Measurements from ENCODE around the gene CCBE1.
"Not testable (repeated sequence)": the region's sequence is repeated elsewhere in the genome, so short reads cannot be mapped to it uniquely, and the experiment has no call there.

Gene CCBE1

DNA sequence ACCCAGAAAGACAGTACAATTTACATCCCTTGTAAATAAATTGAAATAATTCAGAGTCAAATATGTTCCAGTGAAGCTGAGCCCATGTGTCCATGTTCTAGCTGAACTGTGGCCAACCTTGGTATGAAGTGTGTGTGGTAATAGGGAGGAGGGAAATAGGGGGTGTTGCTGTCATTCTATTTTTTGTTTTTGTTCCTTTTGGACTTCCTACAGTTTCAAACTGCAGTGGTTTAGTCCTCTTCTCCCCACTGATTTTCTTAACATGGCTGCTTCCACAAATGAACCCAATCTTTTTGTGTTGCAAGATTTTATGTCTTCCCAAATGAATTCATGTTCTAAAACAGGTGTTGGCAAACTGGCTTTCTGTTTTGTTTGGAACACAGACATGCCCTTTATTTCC is 156.9 kb downstream of the CCBE1 start:
- no peak for DNase-seq (ENCODE audit: low read depth, low spot score)

- no peak for DNase-seq (ENCODE audit: low read depth, low spot score)
These were observed 158.1 kb downstream of the CCBE1 start for GRCh38 chr18:59539108-59539507.

GRCh38 chr18:59537579-59537978 is 159.6 kb downstream of the CCBE1 start:
- no peak for DNase-seq (ENCODE audit: low read depth, low spot score)

DNA sequence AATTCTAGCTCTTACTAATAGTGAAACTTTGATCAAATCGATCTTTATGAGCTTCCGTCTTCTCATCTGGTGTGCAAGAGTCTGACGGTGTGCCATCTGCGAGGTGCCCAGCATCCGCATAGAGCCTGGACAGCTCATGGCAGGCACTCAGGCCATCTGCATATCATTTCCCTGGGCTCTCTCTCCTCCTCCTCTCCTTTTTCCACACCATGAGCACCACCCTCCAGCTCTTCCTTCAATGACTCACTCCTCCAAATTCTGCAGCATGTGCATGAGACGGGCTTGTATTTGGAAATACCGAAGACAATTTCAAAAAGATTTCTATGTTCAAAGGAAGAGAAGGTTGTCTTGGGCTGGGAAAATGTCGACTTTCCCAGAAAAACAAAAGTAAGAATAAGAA is 161.1 kb downstream of the CCBE1 start:
- DNase-seq (ENCODE audit: low read depth, low spot score), result no peak

GRCh38 chr18:59535055-59535454 is 162.2 kb downstream of the CCBE1 start:
- no peak for DNase-seq (ENCODE audit: low read depth, low spot score)

GRCh38 chr18:59528866-59529265 is 168.4 kb downstream of the CCBE1 start:
- DNase-seq (ENCODE audit: low read depth, low spot score), result no peak

DNA sequence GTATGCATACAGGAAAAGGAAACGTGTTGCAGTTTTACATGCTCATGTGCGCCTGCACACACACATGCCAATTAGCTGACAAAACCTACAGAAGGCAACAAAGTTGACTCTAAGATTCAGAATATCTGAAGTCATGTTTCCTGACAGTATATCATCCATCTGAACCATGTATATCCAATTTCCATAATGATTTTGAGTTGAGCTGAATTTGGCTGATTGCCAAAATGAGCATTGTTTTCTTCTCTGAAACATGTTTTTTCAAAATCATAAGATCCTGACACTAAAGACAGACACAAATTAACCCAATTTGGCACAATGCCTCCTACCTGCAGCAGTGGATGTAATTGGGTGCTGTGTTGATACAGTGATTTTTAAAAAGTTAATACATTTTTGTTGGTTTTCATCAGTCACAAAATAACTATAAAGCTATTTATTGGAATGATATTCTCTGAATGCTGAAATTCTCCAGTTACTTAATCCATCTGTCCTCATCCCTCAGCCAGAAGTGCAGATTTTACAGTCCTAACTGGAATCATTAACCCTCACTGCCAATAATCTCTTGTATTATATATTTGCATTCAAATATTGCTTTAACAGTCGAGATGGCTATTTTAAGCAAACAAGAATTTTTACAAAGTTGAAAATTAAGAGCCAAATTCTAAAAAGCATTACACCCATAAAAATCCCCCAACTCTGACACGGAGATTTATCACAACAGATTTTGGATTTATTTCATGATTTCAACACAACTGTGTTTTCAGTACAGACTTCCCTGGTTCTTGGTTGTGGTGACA is 176.5 kb downstream of the CCBE1 start:
- DNase-seq (ENCODE audit: low read depth, low spot score), result no peak

GRCh38 chr18:59518705-59519104 is 178.5 kb downstream of the CCBE1 start:
- no peak for DNase-seq (ENCODE audit: low read depth, low spot score)

GRCh38 chr18:59517446-59518165 is 179.6 kb downstream of the CCBE1 start:
- DNase-seq (ENCODE audit: low read depth, low spot score), result no peak

GRCh38 chr18:59516356-59517155 is 180.7 kb downstream of the CCBE1 start:
- no peak for DNase-seq (ENCODE audit: low read depth, low spot score)

DNA sequence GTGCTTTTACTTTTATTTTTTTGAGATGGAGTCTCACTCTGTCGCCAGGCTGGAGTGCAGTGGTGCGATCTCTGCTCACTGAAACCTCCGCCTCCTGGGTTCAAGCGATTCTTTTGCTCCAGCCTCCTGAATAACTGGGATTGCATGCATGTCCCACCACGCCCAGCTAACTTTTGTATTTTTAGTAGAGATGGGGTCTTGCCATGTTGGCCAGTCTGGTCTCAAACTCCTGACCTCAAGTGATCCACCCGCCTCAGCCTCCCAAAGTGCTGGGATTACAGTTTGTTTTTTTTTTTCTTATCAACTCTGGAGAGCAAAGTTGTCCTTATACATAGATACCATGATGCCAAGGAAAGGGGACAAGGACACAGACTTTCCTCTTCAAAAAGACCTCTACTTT is 181.3 kb downstream of the CCBE1 start:
- DNase-seq (ENCODE audit: low read depth, low spot score), result not testable (repeated sequence)

DNA sequence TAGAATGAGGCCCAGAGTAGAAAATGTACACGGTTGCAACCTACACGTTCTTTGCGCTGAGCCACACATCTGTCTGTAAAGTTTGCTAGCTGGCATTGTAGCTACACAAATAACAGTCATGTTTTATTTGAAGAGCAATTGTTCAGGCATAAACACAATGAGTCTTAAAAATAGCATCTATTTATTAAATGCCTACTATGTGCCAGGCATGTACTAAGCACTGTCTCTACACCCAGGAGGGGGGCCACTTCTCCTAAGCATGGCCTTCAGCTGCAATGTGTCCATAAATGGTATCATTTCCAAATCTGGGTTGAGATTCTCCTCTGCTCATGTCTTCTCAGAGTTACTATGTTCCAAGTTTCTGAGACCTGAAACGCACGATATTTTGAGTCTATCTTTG is 182.1 kb downstream of the CCBE1 start:
- DNase-seq (ENCODE audit: low read depth, low spot score), result no peak

DNA sequence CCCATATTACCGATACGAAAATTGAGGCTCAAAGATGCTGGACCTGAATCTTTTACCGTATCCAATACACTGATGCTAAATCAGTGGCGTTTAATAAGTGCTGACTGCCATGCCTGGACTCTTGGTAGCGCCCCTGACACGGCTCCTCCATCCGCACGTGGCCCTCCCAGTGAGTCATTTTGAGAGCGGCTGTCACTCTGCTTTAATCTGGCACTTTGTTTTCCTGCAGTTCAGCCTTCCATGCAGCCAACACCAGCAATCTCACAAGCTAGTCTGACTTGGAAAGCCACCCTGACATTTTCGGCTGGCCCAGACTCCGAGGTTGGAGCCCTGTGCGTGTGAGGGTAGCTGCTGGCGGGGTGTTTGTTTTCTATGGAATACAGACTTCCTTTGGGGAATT is 183.0 kb downstream of the CCBE1 start:
- DNase-seq (ENCODE audit: low read depth, low spot score), result no peak

DNA sequence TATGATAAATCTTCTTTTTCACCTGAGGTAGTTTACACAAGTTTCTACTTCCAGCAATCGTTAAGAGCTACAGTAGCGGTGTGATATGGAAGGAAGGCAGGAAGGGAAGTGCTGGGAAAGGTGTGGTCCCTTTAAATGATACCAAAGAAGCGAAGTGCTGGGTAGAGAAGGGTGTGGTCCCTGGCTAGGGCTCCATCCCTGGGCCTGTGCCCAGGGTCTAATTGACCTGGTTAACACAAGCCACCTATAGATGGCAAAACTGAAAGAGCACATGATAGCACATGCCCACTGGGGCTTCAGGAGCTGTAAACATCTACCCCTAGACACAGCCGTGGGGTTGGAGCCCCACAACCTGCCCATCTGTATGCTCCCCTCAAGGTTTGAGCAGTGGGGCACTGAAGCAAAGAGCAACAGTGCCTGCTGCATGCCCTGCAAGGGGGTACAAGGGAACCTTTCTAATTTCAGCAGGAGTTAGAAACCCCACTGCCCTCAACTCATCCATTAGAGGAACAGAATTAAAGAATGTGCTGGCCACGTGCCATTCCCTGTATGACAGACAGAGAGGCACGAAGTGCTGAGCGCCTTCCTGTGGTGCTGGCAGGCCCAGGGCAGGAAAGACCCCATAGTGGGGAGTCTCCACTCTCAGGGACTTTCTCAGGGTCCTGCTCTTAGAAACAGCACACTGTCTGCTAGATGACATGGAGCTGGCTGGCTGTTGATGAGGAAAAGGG is 185.0 kb downstream of the CCBE1 start:
- no peak for DNase-seq (ENCODE audit: low read depth, low spot score)

- no peak for DNase-seq (ENCODE audit: low read depth, low spot score)
These were observed 187.5 kb downstream of the CCBE1 start for GRCh38 chr18:59509481-59510442.

GRCh38 chr18:59505356-59505755 is 191.9 kb downstream of the CCBE1 start:
- DNase-seq (ENCODE audit: low read depth, low spot score), result no peak

DNA sequence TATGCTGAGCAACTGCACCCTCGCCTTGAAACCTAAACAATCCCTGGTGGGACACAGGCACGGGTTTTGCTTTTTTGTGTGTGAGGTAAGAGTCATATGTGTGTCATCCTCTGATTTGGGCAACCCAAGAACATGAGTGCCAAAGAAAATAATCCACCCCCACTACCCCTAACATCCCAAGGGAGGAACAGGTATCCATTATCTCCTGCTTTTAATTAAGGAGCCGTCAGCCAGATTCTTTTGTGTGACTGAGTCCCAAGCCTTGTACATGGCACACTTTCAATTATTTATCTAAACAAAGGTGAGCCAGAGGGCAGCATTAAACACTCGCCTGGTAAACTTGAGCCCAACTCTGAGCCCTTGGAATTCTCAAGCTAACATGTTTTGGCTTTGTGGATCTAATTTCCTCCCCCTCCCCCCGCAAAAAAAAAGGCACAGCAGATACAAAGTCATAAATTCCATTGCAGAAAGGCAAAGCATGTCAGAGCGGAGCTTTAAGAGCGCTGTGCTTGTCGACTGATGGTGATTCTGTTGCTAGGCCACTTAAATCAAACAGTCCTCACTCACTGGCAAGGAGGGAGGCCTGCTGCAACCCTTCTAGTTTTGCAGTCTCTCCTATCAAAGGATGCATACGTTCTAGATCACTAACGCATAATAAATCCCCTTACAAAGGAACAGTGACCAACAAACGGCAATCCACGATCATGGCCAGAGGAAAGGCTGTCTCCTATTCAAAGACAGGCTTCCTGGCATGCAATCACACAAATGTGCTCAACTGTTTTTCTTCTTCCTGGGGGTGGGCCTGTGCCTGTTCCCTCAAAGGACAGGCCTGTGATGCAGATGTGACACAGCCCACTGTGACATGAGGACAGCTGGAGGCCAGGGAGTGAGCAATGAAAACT is 194.7 kb downstream of the CCBE1 start:
- DNase-seq (ENCODE audit: low read depth, low spot score), result no peak

- no peak for DNase-seq (ENCODE audit: low read depth, low spot score)
These were observed 195.3 kb downstream of the CCBE1 start for GRCh38 chr18:59501920-59502273.

- DNase-seq (ENCODE audit: low read depth, low spot score), result no peak
These were observed 196.5 kb downstream of the CCBE1 start for GRCh38 chr18:59500765-59501164.
